Measurements from ENCODE around the gene TMEM169. TPM values are rescaled to one million over a fixed set of nuclear protein-coding genes. Genes with fewer than 3 reads are reported as not detected.

Gene TMEM169
- total and polyA plus RNA-seq, 7 donors, result 0.80 to 1.4 (median 0.95) TPM; not detected in 3

- intact Hi-C loops (cut with DNase I), result no loop called here
- Histone ChIP-seq H3K4me1 (no peaks in the 10 kb centered on the region), H3K27ac (no peak overlapping the region)
Observed at GRCh38 chr2:216051350-216051749, 30.4 kb upstream of the TMEM169 start.

DNA sequence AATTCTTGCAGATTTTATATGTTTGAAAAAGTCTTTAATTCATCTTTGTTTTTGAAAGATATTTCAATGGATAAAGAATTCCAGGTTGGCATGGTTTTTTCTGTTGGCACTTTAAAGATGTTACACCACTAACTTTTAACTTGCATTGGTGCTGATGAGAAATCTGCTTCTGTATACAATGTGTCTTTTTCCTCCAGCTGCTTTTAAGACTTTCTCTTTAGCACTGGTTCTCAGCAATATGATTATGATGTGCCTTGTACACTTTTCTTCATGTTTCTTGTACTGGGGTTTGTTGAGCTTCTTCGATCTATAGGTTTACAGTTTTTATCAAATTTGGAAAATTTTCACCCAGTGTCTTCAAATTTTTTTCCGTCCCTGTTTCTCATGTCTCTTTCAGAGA is 29.3 kb upstream of the TMEM169 start:
- peaks cover 0 to 19% (median 0%) of the 10 kb centered on the region in 4 donors for H3K36me3 ChIP-seq
- H3K4me3 ChIP-seq, result no peak overlapping the region
- 97% methylated on average over 2 of the region's 2 CpGs for WGBS, 2 donors
- intact Hi-C loops (cut with DNase I), result no loop called here
- H3K4me1 ChIP-seq, result no peaks in the 10 kb centered on the region
- H3K27ac ChIP-seq, result no peak overlapping the region
- DNase-seq, result no peak
- no peaks in the 10 kb centered on the region for H3K27me3 ChIP-seq
- no peaks in the 10 kb centered on the region for H3K9me3 ChIP-seq
- no peak for TF ChIP-seq CTCF (IDR thresholded peaks at IDR 0.05)
- TF ChIP-seq EP300 (IDR thresholded peaks at IDR 0.05), result no peak
- no peak for TF ChIP-seq POLR2A (IDR thresholded peaks at IDR 0.05)
- TF ChIP-seq POLR2AphosphoS5 (IDR thresholded peaks at IDR 0.05), result no peak

More at GRCh38 chr2:216051350-216051749, 30.4 kb upstream of the TMEM169 start:
- Histone ChIP-seq H3K9me3 (no peaks in the 10 kb centered on the region), H3K36me3 (peaks cover 0 to 19% (median 0%) of the 10 kb centered on the region in 4 donors), H3K27me3 (no peaks in the 10 kb centered on the region), H3K4me3 (no peak overlapping the region)
- TF ChIP-seq POLR2A (IDR thresholded peaks at IDR 0.05), result no peak
- no peak for TF ChIP-seq CTCF (IDR thresholded peaks at IDR 0.05)
- TF ChIP-seq POLR2AphosphoS5 (IDR thresholded peaks at IDR 0.05), result no peak
- TF ChIP-seq EP300 (IDR thresholded peaks at IDR 0.05), result no peak
- 93 to 95% methylated on average over 3 of the region's 3 CpGs for WGBS, 2 donors
- DNase-seq, result no peak

GRCh38 chr2:216055680-216056079 is 26.0 kb upstream of the TMEM169 start:
- TF ChIP-seq CTCF (IDR thresholded peaks at IDR 0.05), result no peak
- TF ChIP-seq EP300 (IDR thresholded peaks at IDR 0.05), result no peak
- TF ChIP-seq POLR2AphosphoS5 (IDR thresholded peaks at IDR 0.05), result no peak
- no peak for TF ChIP-seq POLR2A (IDR thresholded peaks at IDR 0.05)
- no peak for DNase-seq
- no peak overlapping the region for H3K4me3 ChIP-seq
- peaks cover 0 to 9% (median 0%) of the 10 kb centered on the region in 4 donors for H3K36me3 ChIP-seq
- WGBS, 2 donors, result 94 to 95% methylated on average over 4 of the region's 4 CpGs
- no peak overlapping the region for H3K27ac ChIP-seq
- H3K4me1 ChIP-seq, result no peaks in the 10 kb centered on the region
- no peaks in the 10 kb centered on the region for H3K27me3 ChIP-seq
- intact Hi-C loops (cut with DNase I), result no loop called here
- H3K9me3 ChIP-seq, result no peaks in the 10 kb centered on the region

- TF ChIP-seq EP300 (IDR thresholded peaks at IDR 0.05), result no peak
- TF ChIP-seq POLR2AphosphoS5 (IDR thresholded peaks at IDR 0.05), result no peak
- no peak for TF ChIP-seq CTCF (IDR thresholded peaks at IDR 0.05)
- TF ChIP-seq POLR2A (IDR thresholded peaks at IDR 0.05), result no peak
- WGBS, 2 donors, result 20 to 59% methylated on average over 3 of the region's 3 CpGs
- intact Hi-C loops (cut with DNase I), result no loop called here
Observed at GRCh38 chr2:216056739-216057138, 25.0 kb upstream of the TMEM169 start.

DNA sequence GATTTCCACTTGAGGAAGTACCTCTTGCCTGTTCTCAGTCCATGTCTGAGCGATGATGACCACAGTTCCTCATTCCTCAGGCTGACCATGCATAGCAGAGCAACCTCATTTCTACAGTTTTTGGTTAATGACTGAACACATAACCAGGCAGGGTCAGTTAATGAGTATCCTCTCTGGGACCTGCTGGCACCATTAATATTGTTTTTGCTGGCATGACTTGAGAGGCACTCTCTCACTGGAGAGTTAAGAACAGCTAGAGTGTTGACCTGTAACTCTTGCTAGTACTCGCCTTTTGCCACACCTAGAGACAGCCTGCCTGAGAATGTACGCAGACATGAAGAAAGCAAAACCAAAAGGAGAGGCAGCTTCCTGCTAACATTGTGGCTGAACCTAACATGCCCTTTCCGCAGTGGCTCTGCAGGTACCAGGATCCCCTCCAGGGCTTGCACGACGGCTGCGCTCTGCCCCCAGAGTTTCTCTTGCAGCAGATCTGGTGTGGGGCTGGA is 24.0 kb upstream of the TMEM169 start:
- no peaks in the 10 kb centered on the region for H3K4me1 ChIP-seq
- H3K4me3 ChIP-seq, result no peak overlapping the region
- 13 to 28% methylated on average over 7 of the region's 7 CpGs for WGBS, 2 donors
- H3K36me3 ChIP-seq, result peaks cover 0 to 18% (median 2%) of the 10 kb centered on the region in 4 donors
- H3K27me3 ChIP-seq, result no peaks in the 10 kb centered on the region
- no peaks in the 10 kb centered on the region for H3K9me3 ChIP-seq
- DNase-seq, result no peak
- intact Hi-C loops (cut with DNase I), result no loop called here
- no peak overlapping the region for H3K27ac ChIP-seq
- TF ChIP-seq POLR2AphosphoS5 (IDR thresholded peaks at IDR 0.05) (no peak), EP300 (IDR thresholded peaks at IDR 0.05) (no peak), POLR2A (IDR thresholded peaks at IDR 0.05) (no peak), CTCF (IDR thresholded peaks at IDR 0.05) (no peak)

More at GRCh38 chr2:216056739-216057138, 25.0 kb upstream of the TMEM169 start:
- no peaks in the 10 kb centered on the region for H3K4me1 ChIP-seq
- DNase-seq, result no peak
- H3K9me3 ChIP-seq, result no peaks in the 10 kb centered on the region
- H3K36me3 ChIP-seq, result peaks cover 0 to 11% (median 0%) of the 10 kb centered on the region in 4 donors
- H3K27me3 ChIP-seq, result no peaks in the 10 kb centered on the region
- H3K27ac ChIP-seq, result no peak overlapping the region
- no peak overlapping the region for H3K4me3 ChIP-seq
